IPS-20b (cell line): Measurements from ENCODE around the gene UFC1.
A peak's percentile ranks its signal among the peaks of the same experiment; 100 is the strongest.

ENCODE experiments used
- H3K27ac ChIP-seq: one replicate; pipeline ENCODE4 v1.5.1; 2013; ENCODE audit warnings: low read length
- H3K27me3 ChIP-seq: 2 replicates; pipeline ENCODE4 v1.6.1; 2013; ENCODE audit warnings: mild to moderate bottlenecking, low read length, inconsistent platforms; ENCODE audit not compliant: insufficient read depth
- H3K36me3 ChIP-seq: 2 replicates; pipeline ENCODE4 v1.6.1; 2013; ENCODE audit warnings: low read depth, mild to moderate bottlenecking, inconsistent platforms, low read length, moderate library complexity; ENCODE audit not compliant: insufficient read depth
- H3K4me1 ChIP-seq: 2 replicates; pipeline ENCODE4 v1.6.1; 2013; ENCODE audit warnings: mild to moderate bottlenecking, control low read depth, inconsistent platforms, low read length, moderate library complexity; ENCODE audit not compliant: insufficient read depth
- H3K4me3 ChIP-seq: 2 replicates; pipeline ENCODE4 v1.5.1; 2013; ENCODE audit warnings: mild to moderate bottlenecking, low read length, inconsistent platforms
- H3K9ac ChIP-seq: 2 replicates; pipeline ENCODE4 v1.6.1; 2013; ENCODE audit warnings: low read depth, mild to moderate bottlenecking, inconsistent platforms, low read length, moderate library complexity
- H3K9me3 ChIP-seq: 2 replicates; pipeline ENCODE4 v1.6.1; 2013; ENCODE audit warnings: mild to moderate bottlenecking, low read depth, low read length, inconsistent platforms; ENCODE audit not compliant: insufficient read depth

The UFC1 gene

DNA sequence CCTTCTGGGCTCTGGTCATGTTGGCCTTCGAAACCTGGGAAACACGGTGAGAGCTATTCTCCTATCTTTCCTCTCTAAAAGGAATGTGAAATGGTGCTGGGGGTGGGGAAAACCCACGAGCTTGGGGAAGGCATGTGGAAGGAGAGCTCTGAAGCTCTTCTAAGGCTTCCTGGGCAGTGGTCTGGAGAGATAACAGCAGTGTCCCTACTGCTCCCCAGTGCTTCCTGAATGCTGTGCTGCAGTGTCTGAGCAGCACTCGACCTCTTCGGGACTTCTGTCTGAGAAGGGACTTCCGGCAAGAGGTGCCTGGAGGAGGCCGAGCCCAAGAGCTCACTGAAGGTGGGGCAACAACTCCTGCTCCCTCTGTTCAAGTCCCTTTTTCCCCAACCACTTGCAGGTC is 8.3 kb downstream of the UFC1 start:
- Histone ChIP-seq H3K4me3 (no peak overlapping the region), H3K9ac (no peak overlapping the region), H3K4me1 (no peaks in the 10 kb centered on the region), H3K27me3 (no peaks in the 10 kb centered on the region), H3K36me3 (peaks cover 52% of the 10 kb centered on the region), H3K27ac (no peak overlapping the region), H3K9me3 (no peaks in the 10 kb centered on the region)

DNA sequence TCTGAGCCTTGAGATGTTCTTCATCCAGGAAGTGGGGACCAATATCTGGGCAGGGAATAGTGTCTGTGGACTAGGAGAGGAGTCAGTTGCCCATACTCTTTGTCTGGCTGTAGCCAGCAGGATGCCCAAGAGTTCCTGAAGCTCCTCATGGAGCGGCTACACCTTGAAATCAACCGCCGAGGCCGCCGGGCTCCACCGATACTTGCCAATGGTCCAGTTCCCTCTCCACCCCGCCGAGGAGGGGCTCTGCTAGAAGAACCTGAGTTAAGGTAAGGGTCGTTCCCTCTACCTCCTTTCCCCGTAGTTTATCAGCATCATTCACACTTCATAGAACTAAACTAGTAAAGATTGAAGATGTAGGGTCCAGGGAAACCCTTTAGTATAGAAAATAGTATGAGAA is 9.0 kb downstream of the UFC1 start:
- H3K27me3 ChIP-seq = no peaks in the 10 kb centered on the region
- H3K4me3 ChIP-seq = no peak overlapping the region
- H3K4me1 ChIP-seq = no peaks in the 10 kb centered on the region
- peaks cover 45% of the 10 kb centered on the region for H3K36me3 ChIP-seq
- H3K27ac ChIP-seq = no peak overlapping the region
- H3K9ac ChIP-seq = no peak overlapping the region
- no peaks in the 10 kb centered on the region for H3K9me3 ChIP-seq

DNA sequence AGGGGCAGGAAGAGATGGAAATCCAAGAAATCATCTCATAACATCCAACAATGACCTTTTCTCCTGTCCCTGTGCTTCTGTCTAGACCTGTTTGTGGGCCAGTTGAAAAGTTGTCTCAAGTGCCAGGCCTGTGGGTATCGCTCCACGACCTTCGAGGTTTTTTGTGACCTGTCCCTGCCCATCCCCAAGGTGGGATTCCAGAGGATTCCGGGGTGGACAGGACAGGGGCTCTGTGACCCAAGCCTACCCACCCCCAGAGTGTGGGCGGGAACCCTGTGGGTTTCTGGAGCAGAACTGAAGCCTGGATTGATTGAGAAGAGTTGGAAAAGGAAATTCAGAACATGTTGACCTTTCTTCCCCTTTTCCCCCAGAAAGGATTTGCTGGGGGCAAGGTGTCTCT is 10.0 kb downstream of the UFC1 start:
- Histone ChIP-seq H3K9me3 (no peaks in the 10 kb centered on the region), H3K4me3 (no peak overlapping the region), H3K27me3 (no peaks in the 10 kb centered on the region), H3K4me1 (no peaks in the 10 kb centered on the region), H3K36me3 (peaks cover 36% of the 10 kb centered on the region), H3K27ac (no peak overlapping the region), H3K9ac (no peak overlapping the region)

DNA sequence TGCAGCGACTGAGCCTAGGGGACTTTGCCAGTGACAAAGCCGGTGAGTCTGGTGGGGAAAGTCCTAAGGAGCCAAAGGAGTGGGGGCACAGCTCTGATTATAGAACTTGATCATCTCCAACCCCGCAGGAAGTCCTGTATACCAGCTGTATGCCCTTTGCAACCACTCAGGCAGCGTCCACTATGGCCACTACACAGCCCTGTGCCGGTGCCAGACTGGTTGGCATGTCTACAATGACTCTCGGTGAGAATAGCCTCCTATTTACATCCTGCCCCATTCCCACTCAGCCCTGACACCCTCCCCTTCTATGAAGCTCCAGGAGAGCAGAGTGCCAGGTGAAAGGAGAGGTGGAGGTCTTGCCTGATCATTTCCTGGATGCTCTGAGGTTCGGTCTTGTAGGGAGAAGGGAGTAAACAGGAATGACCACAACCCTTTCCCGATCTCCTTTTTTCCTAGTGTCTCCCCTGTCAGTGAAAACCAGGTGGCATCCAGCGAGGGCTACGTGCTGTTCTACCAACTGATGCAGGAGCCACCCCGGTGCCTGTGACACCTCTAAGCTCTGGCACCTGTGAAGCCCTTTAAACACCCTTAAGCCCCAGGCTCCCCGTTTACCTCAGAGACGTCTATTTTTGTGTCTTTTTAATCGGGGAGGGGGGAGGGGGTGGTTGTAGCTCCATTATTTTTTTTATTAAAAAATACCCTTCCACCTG is 11.3 kb downstream of the UFC1 start:
- peak overlapping the region; percentile 91 for H3K4me3 ChIP-seq
- no peaks in the 10 kb centered on the region for H3K4me1 ChIP-seq
- H3K9me3 ChIP-seq = no peaks in the 10 kb centered on the region
- no peaks in the 10 kb centered on the region for H3K27me3 ChIP-seq
- H3K36me3 ChIP-seq = peaks cover 47% of the 10 kb centered on the region
- no peak overlapping the region for H3K27ac ChIP-seq
- H3K9ac ChIP-seq = peak overlapping the region; percentile 71; the same call in 1 of the 2 replicates

DNA sequence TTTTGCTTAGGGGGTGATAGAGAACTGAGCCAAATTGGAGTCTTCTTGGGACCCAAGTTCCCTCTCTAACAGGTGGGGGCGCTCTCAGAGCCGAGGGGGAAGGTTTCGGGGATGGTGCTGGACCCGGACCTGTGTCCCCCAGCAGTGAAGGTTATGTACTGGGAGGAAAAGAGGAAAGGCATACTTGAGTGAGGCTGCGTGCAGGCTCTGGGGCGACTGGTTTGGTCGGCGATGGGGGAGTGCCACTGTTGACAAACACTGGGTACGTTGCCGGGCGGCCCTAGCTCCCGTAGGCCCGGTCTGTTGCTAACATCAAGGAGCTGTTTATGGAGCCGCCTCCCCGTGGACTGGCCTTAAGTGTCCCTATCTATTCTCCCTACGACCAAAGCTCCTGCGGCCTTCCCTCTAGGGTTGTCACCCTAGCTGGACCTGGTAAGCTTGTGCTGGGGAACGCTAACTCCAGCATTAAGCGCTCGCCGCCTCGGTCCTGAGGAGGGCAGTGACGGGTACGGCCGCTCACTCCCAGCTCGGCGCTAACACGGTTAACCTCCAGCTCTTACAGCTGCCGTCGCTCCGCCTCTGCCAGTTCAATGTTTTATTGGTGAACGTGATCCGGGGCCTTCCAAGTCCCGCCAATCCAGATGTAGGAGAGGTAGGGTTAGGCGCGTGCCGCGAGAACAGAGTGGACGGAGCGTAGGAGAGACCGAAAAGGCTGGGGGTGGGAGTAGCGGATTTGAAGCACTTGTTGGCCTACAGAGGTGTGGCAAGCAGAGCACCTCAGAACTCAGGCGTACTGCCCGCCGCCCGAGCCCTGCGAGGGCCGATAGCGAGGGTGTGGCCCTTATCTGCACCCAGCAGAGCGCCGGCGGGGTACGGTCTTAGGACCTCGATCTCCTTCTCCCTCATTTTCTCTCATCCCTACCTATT is 12.2 kb downstream of the UFC1 start, which contains the start of gene PPOX:
PPOX (plus strand) TSS at position 685 of the 927 bp plus-strand sequence. CDS start 422 bp downstream, outside the sequence.
- Histone ChIP-seq H3K27me3 (no peaks in the 10 kb centered on the region), H3K4me1 (no peaks in the 10 kb centered on the region), H3K27ac (no peak within 1 kb of the TSS), H3K9me3 (no peaks in the 10 kb centered on the region), H3K4me3 (peak within 1 kb of the TSS; percentile 91), H3K36me3 (peaks cover 56% of the 10 kb centered on the region), H3K9ac (peak within 1 kb of the TSS; percentile 89)

DNA sequence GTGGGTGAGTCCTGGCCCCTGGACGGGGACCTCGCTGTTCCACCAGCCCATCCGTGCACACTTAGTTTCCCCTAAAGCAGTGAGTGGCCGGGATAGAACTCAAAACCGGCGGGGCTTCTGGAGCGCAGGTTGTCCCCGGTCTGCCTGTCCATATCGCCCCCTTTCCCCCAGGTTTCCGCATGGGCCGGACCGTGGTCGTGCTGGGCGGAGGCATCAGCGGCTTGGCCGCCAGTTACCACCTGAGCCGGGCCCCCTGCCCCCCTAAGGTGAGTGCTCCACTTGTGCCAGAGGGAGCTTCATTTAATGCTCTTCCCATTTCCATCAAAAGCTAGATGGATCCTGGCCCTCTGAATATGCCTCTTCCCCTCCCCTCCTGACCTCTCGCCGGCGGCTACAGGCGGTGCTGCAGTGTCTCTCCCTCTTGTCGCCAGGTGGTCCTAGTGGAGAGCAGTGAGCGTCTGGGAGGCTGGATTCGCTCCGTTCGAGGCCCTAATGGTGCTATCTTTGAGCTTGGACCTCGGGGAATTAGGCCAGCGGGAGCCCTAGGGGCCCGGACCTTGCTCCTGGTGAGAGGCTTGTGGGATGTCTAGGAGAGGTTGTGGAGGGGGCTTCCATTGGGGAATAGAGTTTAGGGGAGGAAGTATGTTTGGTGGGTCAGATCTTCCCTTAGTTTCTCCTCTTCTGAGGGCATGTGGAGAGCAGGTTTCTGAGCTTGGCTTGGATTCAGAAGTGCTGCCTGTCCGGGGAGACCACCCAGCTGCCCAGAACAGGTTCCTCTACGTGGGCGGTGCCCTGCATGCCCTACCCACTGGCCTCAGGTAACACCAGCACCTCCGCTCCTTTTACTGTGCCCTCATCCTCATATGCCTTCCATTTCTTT is 13.1 kb downstream of the UFC1 start:
- Histone ChIP-seq H3K36me3 (peaks cover 62% of the 10 kb centered on the region), H3K27ac (no peak overlapping the region), H3K4me3 (peak overlapping the region; percentile 91), H3K9ac (peak overlapping the region; percentile 89), H3K4me1 (no peaks in the 10 kb centered on the region), H3K27me3 (no peaks in the 10 kb centered on the region), H3K9me3 (no peaks in the 10 kb centered on the region)

DNA sequence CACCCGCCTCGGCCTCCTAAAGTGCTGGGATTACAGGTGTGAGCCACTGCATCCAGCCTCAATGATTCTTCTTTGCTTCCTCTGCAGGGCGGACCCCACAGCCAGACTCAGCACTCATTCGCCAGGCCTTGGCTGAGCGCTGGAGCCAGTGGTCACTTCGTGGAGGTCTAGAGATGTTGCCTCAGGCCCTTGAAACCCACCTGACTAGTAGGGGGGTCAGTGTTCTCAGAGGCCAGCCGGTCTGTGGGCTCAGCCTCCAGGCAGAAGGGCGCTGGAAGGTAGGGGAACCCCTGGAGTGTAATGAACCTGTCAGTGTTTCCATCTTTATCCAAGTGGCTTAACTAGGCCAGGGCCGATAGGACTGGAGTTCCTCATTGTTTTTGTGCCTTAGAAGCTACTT is 15.1 kb downstream of the UFC1 start:
- peaks cover 61% of the 10 kb centered on the region for H3K36me3 ChIP-seq
- no peak overlapping the region for H3K9ac ChIP-seq
- no peaks in the 10 kb centered on the region for H3K4me1 ChIP-seq
- no peak overlapping the region for H3K4me3 ChIP-seq
- no peak overlapping the region for H3K27ac ChIP-seq
- H3K9me3 ChIP-seq = no peaks in the 10 kb centered on the region
- no peaks in the 10 kb centered on the region for H3K27me3 ChIP-seq

DNA sequence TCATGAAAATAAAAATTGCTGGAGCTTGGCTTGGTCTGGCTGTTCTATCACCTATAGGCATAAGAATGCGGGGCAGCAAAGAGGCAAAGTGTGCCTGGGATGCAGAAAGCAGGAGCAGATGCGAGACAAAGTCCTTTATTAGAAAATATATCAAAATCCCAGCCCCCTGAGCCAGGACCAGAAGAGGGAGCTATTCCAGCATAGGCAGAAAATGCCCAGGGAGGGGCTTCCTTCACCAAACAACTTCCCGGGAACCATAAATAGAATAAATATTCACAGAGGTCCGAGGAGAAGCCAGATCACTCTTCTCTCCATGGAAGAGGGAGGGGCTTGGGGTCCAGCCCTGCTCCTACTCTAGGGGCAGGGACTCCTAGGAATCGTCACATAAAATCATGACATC is 17.4 kb downstream of the UFC1 start:
- Histone ChIP-seq H3K9me3 (no peaks in the 10 kb centered on the region), H3K9ac (no peak overlapping the region), H3K27ac (no peak overlapping the region), H3K4me1 (no peaks in the 10 kb centered on the region), H3K4me3 (no peak overlapping the region), H3K27me3 (no peaks in the 10 kb centered on the region), H3K36me3 (peaks cover 63% of the 10 kb centered on the region)

DNA sequence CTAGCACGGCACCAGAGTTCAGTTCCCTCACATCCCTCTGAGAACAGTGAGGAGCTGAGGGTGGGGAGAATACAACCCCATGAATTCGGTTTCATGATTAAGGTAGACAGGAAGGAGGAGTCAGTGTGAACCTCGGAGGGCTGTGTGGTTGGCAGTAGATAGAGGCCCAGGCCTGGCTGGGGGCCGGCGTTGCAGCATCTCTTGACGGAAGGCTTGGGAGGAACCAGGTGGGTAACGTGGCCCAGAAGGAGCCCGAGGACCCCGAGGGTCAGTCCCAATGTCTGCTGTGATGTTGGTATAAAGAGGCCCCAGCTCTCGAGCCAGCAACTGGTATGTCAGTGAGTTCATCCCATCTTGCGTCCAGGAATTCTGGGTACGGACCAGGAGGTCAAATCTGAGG is 17.9 kb downstream of the UFC1 start:
- H3K4me3 ChIP-seq = no peak overlapping the region
- no peaks in the 10 kb centered on the region for H3K4me1 ChIP-seq
- peaks cover 63% of the 10 kb centered on the region for H3K36me3 ChIP-seq
- no peaks in the 10 kb centered on the region for H3K27me3 ChIP-seq
- no peak overlapping the region for H3K27ac ChIP-seq
- no peak overlapping the region for H3K9ac ChIP-seq
- H3K9me3 ChIP-seq = no peaks in the 10 kb centered on the region

DNA sequence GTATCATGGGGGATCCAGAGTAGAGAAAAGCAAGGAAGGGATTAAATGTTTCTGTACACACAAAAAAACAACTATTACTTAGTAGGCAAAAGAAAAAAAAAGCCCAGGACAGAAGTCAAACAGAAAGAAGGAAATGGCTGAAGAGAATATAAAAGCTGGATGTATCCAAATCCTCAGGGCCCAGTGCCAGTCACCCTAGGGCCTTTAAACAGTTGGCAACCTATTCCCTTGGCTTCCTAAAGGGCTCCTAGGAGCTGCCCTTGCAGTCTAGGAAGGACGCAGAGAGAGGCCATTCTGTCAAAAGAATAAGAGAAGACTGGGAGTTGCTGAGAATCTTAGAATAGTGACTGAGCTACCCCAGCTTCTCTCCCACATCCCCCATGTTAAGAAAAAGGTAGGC is 18.6 kb downstream of the UFC1 start:
- Histone ChIP-seq H3K4me1 (no peaks in the 10 kb centered on the region), H3K27ac (no peak overlapping the region), H3K27me3 (no peaks in the 10 kb centered on the region), H3K9me3 (no peaks in the 10 kb centered on the region), H3K4me3 (no peak overlapping the region), H3K9ac (no peak overlapping the region), H3K36me3 (peaks cover 63% of the 10 kb centered on the region)

DNA sequence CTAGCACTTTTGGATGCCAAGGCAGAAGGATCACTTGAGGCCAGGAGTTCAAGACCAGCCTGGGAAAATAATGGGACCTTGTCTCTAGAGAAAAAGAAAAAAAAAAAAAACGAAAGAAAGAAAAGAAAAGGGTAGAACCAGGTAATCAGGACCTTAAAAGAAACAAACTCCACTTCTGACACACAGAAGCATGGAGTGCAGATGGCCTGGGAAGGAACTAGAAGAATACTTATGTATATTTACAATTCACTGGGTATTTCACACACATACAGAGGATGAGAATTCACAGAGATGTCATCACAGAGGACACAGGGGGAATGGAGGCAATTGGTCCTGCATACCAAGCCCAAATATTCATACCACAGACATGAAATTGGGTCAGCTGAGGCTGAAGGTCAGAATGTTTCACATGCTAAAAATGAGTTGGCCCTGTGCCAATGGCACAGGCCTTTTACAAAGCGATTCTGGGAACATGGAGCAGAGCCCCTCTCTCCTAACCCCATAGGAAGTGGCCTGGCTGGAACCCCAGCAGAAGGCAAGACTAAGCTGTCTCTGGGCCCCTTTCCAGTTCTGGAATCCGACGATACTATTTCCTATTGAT is 19.1 kb downstream of the UFC1 start:
- Histone ChIP-seq H3K36me3 (peaks cover 63% of the 10 kb centered on the region), H3K4me1 (peaks cover under 1% of the 10 kb centered on the region; the same call in 1 of the 2 replicates), H3K9me3 (no peaks in the 10 kb centered on the region), H3K4me3 (no peak overlapping the region), H3K9ac (no peak overlapping the region), H3K27me3 (no peaks in the 10 kb centered on the region), H3K27ac (no peak overlapping the region)
